HepG2 (cell line): Measurements from ENCODE around the gene ZC3H4. TPM values are rescaled to one million over a fixed set of nuclear protein-coding genes. Genes with fewer than 3 reads are reported as not detected.

Source experiments
- ATAC-seq: fragments of 200-7000 bp; cut with Tn5 transposase; 3 replicates; pipeline ENCODE4 v1.9.1; 2020; ENCODE audit warnings: mild to moderate bottlenecking, moderate library complexity
- BruUV-seq: library from RNA; stranded (reverse); fragments of 400-500 nt; replicated peaks from 2 replicates; lab custom pipeline; 2021; lab: Mats Ljungman, UMichigan
- CTCF ChIA-PET: fragments of 300-600 bp; formaldehyde crosslinking; extraction: SDS; loops from one replicate; lab custom pipeline; 2021; ENCODE audit warnings: low total read pairs, inconsistent platforms, low intra/inter-chr PET ratio; lab: Yijun Ruan, JAX
- POLR2A ChIA-PET: fragments of 350-600 bp; sonication (Branson Sonifier 250); formaldehyde crosslinking; loops from one replicate; lab custom pipeline; 2020; ENCODE audit warnings: antibody characterized with exemption, inconsistent platforms; lab: Yijun Ruan, JAX
- DNase-seq: peaks from one replicate; pipeline ENCODE4 v3.0.0-alpha.2; 2015; ENCODE audit warnings: low spot score
- FAIRE-seq: peaks from 3 replicates; lab custom pipeline; 2011; peaks lifted over from hg19 to GRCh38; lab: Jason Lieb, UNC
- H2AFZ ChIP-seq: one replicate; pipeline ENCODE4 v1.6.1; 2011; ENCODE audit warnings: low read length, inconsistent platforms
- H3K27ac ChIP-seq: fragments of 300-600 bp; 3 replicates; pipeline ENCODE4 v1.8.0; 2011; ENCODE audit warnings: mixed run types, mild to moderate bottlenecking, mixed read lengths, low read length, inconsistent platforms; ENCODE audit not compliant: insufficient read depth; ENCODE audit errors: extremely low read length
- H3K27me3 ChIP-seq, 2 experiments: fragments of 200-600 bp in 1 of 2; 2 replicates in 1 of 2; 3 replicates in 1 of 2; pipeline versions ENCODE4 v1.6.0 to v1.8.0; 2011; ENCODE audit warnings: low read length in 2 of 2, mild to moderate bottlenecking in 2 of 2, moderate library complexity in 2 of 2, inconsistent platforms in 1 of 2; ENCODE audit not compliant: insufficient read depth in 2 of 2, control insufficient read depth in 1 of 2
- H3K36me3 ChIP-seq, 2 experiments: fragments of 200-600 bp in 1 of 2; replicated peaks in 1 of 2; 2 replicates in 1 of 2; 3 replicates in 1 of 2; pipeline versions ENCODE4 v1.5.1 to v1.8.0; 2011; ENCODE audit warnings: low read length in 2 of 2, inconsistent platforms in 1 of 2; ENCODE audit not compliant: insufficient read depth in 2 of 2, control insufficient read depth in 1 of 2
- H3K4me1 ChIP-seq: 2 replicates; pipeline ENCODE4 v1.5.1; 2012; ENCODE audit warnings: low read length, inconsistent platforms; ENCODE audit not compliant: insufficient read depth
- H3K4me2 ChIP-seq: 2 replicates; pipeline ENCODE4 v1.6.0; 2011; ENCODE audit warnings: low read depth, low read length, inconsistent platforms
- H3K4me3 ChIP-seq, 3 experiments: fragments of 200-600 bp in 1 of 3; sonication (generic), shearing (Covaris generic) in 1 of 3; replicated peaks in 1 of 3; 2 replicates each; pipeline ENCODE4 v1.5.1; 2011 to 2016; ENCODE audit warnings: low read length in 3 of 3, inconsistent platforms in 2 of 3, low read depth in 2 of 3, mild to moderate bottlenecking in 2 of 3, control low read depth in 1 of 3, mixed read lengths in 1 of 3; ENCODE audit not compliant: insufficient read depth in 1 of 3
- H3K79me2 ChIP-seq: one replicate; pipeline ENCODE4 v1.6.1; 2011; ENCODE audit warnings: low read length, inconsistent platforms; ENCODE audit not compliant: insufficient read depth
- H3K9ac ChIP-seq: 2 replicates; pipeline ENCODE4 v1.6.0; 2011; ENCODE audit warnings: mild to moderate bottlenecking, low read depth, low read length, inconsistent platforms; ENCODE audit not compliant: insufficient read depth
- H3K9me3 ChIP-seq: 2 replicates; pipeline ENCODE4 v1.5.1; 2012; ENCODE audit warnings: mild to moderate bottlenecking, low read length
- H4K20me1 ChIP-seq: 2 replicates; pipeline ENCODE4 v1.6.0; 2011; ENCODE audit warnings: inconsistent platforms, mild to moderate bottlenecking, low read length, moderate library complexity; ENCODE audit not compliant: insufficient read depth
- ATAD3A ChIP-seq: sonication (generic); formaldehyde crosslinking; IDR thresholded peaks from 2 replicates; pipeline ENCODE4 v1.4.0; 2020; ENCODE audit warnings: missing genetic modification reagents
- BRF2 ChIP-seq: sonication (generic); formaldehyde crosslinking; IDR thresholded peaks from 2 replicates; pipeline ENCODE4 v1.8.1; 2022; ENCODE audit warnings: mild to moderate bottlenecking, missing genetic modification reagents
- ETS1 ChIP-seq: sonication (generic); formaldehyde crosslinking; IDR thresholded peaks from 2 replicates; pipeline ENCODE4 v1.4.0; 2020; ENCODE audit warnings: missing genetic modification reagents
- FOXA3 ChIP-seq: IDR thresholded peaks from 2 replicates; pipeline ENCODE4 v1.6.1; 2016; ENCODE audit warnings: missing genetic modification reagents, missing compliant biosample characterization
- KLF15 ChIP-seq: sonication (generic); formaldehyde crosslinking; IDR thresholded peaks from 2 replicates; pipeline ENCODE4 v1.8.1; 2023; ENCODE audit warnings: borderline replicate concordance, mild to moderate bottlenecking, inconsistent platforms, missing genetic modification reagents, mixed read lengths
- KLF6 ChIP-seq: IDR thresholded peaks from 2 replicates; pipeline ENCODE4 v1.8.0; 2016; ENCODE audit warnings: missing biosample characterization, missing genetic modification reagents
- KMT2B ChIP-seq: IDR thresholded peaks from 2 replicates; pipeline ENCODE4 v1.6.1; 2016; ENCODE audit warnings: missing genetic modification reagents, missing compliant biosample characterization
- MED1 ChIP-seq: sonication (generic); formaldehyde crosslinking; IDR thresholded peaks from 2 replicates; pipeline ENCODE4 v1.4.0; 2020; ENCODE audit warnings: missing genetic modification reagents
- NFIB ChIP-seq: sonication (generic); formaldehyde crosslinking; IDR thresholded peaks from 2 replicates; pipeline ENCODE4 v1.9.0; 2021; ENCODE audit warnings: missing genetic modification reagents, mild to moderate bottlenecking, borderline replicate concordance
- NFRKB ChIP-seq: fragments of 450-650 bp; IDR thresholded peaks from 2 replicates; pipeline ENCODE4 v1.6.1; 2017
- POLR2A ChIP-seq, 2 experiments: IDR thresholded peaks; 2 replicates each; pipeline ENCODE4 v1.6.1; 2011; ENCODE audit warnings: low read depth in 2 of 2, low read length in 2 of 2, mild to moderate bottlenecking in 1 of 2, moderate library complexity in 1 of 2; ENCODE audit not compliant: insufficient read depth in 1 of 2
- REST ChIP-seq, 2 experiments: IDR thresholded peaks; 2 replicates each; pipeline ENCODE4 v1.6.1; 2011 to 2012; ENCODE audit warnings: low read length in 2 of 2, borderline replicate concordance in 1 of 2, low read depth in 1 of 2, mild to moderate bottlenecking in 1 of 2, moderate library complexity in 1 of 2
- SOX13 ChIP-seq, 3 experiments: fragments of 450-650 bp in 1 of 3; sonication (generic) in 1 of 3; formaldehyde crosslinking in 1 of 3; IDR thresholded peaks in 2 of 3; conservative IDR thresholded peaks in 1 of 3; 2 replicates each; pipeline versions ENCODE4 v1.5.0 to v1.6.1; 2016 to 2020; ENCODE audit warnings: antibody characterized with exemption in 1 of 3, mild to moderate bottlenecking in 1 of 3, missing compliant biosample characterization in 1 of 3, missing genetic modification reagents in 1 of 3, moderate library complexity in 1 of 3
- TOE1 ChIP-seq: sonication (generic); formaldehyde crosslinking; IDR thresholded peaks from 2 replicates; pipeline ENCODE4 v1.4.0; 2020; ENCODE audit warnings: mild to moderate bottlenecking, missing genetic modification reagents
- ZFY ChIP-seq: sonication (generic); formaldehyde crosslinking; IDR thresholded peaks from 2 replicates; pipeline ENCODE4 v1.4.0; 2020; ENCODE audit warnings: missing genetic modification reagents
- ZNF20 ChIP-seq: sonication (generic); formaldehyde crosslinking; IDR thresholded peaks from 2 replicates; pipeline ENCODE4 v1.4.0; 2020; ENCODE audit warnings: mild to moderate bottlenecking, moderate library complexity, missing genetic modification reagents
- ZNF383 ChIP-seq: sonication (generic); formaldehyde crosslinking; IDR thresholded peaks from 2 replicates; pipeline ENCODE4 v1.4.0; 2020; ENCODE audit warnings: missing genetic modification reagents, mild to moderate bottlenecking, borderline replicate concordance
- ZNF674 ChIP-seq: sonication (generic); formaldehyde crosslinking; IDR thresholded peaks from 2 replicates; pipeline ENCODE4 v1.5.0; 2020; ENCODE audit warnings: low read depth, mild to moderate bottlenecking, missing genetic modification reagents
- ZNF773 ChIP-seq: sonication (generic); formaldehyde crosslinking; IDR thresholded peaks from 2 replicates; pipeline ENCODE4 v1.4.0; 2020; ENCODE audit warnings: missing genetic modification reagents, borderline replicate concordance
- WGBS: methylation state at CpG from one replicate; pipeline ENCODE4 v1.1.6; 2017; ENCODE audit warnings: low lambda C conversion rate; 5-methylcytosine and 5-hydroxymethylcytosine counted together
- in situ Hi-C: cut with HindIII; loops from 2 replicates; pipeline ENCODE4 v1.10.0; 2017; ENCODE audit warnings: low pct_unique_long_range_greater_than_20kb; ENCODE audit not compliant: extremely low pct_ligation_motif_present
- intact Hi-C: fragments of 100-400 bp; cut with micrococcal nuclease; formaldehyde crosslinking; loops from one replicate; pipeline ENCODE4 v1.10.0; 2022; ENCODE audit not compliant: unreplicated experiment
- polyA plus RNA-seq, 8 experiments: library from polyadenylated mRNA; depleted of rRNA in 3 of 8; stranded (reverse) in 7 of 8; unstranded in 1 of 8; fragments of >200 nt; fragmentation: Illumina TruSeq in 4 of 8; extraction: Trizol in 4 of 8; gene quantifications; 2 replicates each; pipeline versions ENCODE4 v1.2.1 to v1.2.3, GENCODE V29; 2011 to 2016; ENCODE audit warnings: low read depth in 4 of 8, missing spikeins in 1 of 8, mixed read lengths in 1 of 8; ENCODE audit not compliant: insufficient read depth in 1 of 8
- total RNA-seq, 5 experiments: library from RNA; depleted of rRNA; stranded (reverse); fragments of >200 nt; fragmentation: Illumina TruSeq; extraction: Trizol; gene quantifications; 2 replicates each; pipeline ENCODE4 v1.2.3, GENCODE V29; 2016; ENCODE audit warnings: low read depth in 1 of 5

Gene ZC3H4
- total and polyA plus RNA-seq, 2 of the 13 experiments (the other 11 are each of a cell fraction or from before 2014, with no cell fraction given): 1.8 to 10.7 TPM

DNA sequence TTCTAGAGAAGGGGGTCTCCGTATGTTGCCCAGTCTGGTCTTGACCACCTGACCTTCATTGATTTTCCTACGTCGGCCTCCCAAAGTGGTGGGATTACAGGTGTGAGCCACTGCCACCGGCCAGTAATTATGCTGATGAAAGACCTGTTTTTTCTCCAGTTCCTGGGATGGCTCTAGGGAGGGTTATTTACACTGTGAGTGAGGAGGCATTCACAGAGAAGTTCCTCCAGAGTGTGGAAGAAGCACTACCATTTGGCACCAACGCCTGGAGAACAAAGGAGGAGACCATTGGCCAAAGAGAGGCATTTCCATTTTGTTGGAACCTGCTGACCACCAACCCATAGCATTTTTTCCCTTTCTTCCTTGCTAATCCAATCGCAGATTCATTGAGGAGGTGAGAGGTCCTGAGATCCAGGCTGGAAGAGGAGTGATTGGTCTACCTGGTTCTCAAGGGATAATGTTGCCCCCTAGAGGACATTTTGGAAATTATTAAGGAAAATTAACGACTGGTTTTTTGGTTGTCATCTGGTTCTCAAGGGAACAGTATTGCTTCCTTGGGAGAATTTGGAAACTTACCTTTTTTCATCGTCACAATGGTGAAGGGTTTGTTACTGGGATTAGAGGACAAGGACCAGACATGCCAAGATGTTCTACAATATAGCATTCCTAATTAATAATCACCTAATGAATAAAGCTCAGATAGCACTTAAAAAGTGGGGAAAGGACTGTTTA, 11.5 kb upstream of the ZC3H4 start:
- Histone ChIP-seq H3K4me3 (peak overlapping the region in 1 of 3 experiments; percentile 29; a peak in 2 of 6 replicates), H3K9ac (no peak overlapping the region), H4K20me1 (no peaks in the 10 kb centered on the region), H3K36me3 (no peaks in the 10 kb centered on the region), H3K4me1 (peaks cover 37% of the 10 kb centered on the region), H3K4me2 (peak overlapping the region; percentile 70), H3K27ac (peak overlapping the region; percentile 21), H2AFZ (peak overlapping the region; percentile 82), H3K79me2 (no peaks in the 10 kb centered on the region), H3K27me3 (no peaks in the 10 kb centered on the region), H3K9me3 (no peaks in the 10 kb centered on the region)
- ChIA-PET POLR2A (interaction anchor here (1.2 to 1.8 kb wide), 2 partner anchors 10 to 12 kb away, joined by 3 to 11 read pairs; partner anchors contain the start of gene ZC3H4), CTCF (interaction anchor here (0.9 to 2.8 kb wide), 2 partner anchors 46 to 89 kb away, joined by 3 to 54 read pairs; no protein-coding TSS in a partner anchor)
- FAIRE-seq (peak; percentile 93), ATAC-seq (peak; percentile 78), DNase-seq (peak; percentile 78)
- BruUV-seq: no TSS peak
- 8% methylated on average over 8 of the region's 8 CpGs for WGBS
- intact Hi-C loops (loop anchor here (1.0 kb wide), 2 partner anchors 46 to 89 kb away; no protein-coding TSS in a partner anchor), in situ Hi-C loops (loop anchor here (5.0 to 10.0 kb wide), 2 partner anchors 48 to 100 kb away; no protein-coding TSS in a partner anchor)
- TF ChIP-seq NFIB (CRISPR knock-in tag) (no peak), ZNF773 (no peak), KLF15 (CRISPR knock-in tag) (no peak), NFRKB (no peak), ETS1 (CRISPR knock-in tag) (no peak), ZNF674 (CRISPR knock-in tag) (no peak), MED1 (CRISPR knock-in tag) (0 out of 2 replicates have a peak, but pooled peaks have one; percentile 13), POLR2A (IDR thresholded peaks at IDR 0.05; ENCODE audit: insufficient read depth in 1 of 2, low read depth in 2 of 2, low read length in 2 of 2) (no peak), TOE1 (CRISPR knock-in tag) (no peak), ZFY (no peak), ZNF383 (CRISPR knock-in tag) (no peak), SOX13 (IDR thresholded peaks at IDR 0.05) (no peak), SOX13 (CRISPR knock-in tag; conservative IDR thresholded peaks at IDR 0.05 in 1 of 2, IDR thresholded peaks at IDR 0.05 in 1 of 2) (no peak), ATAD3A (CRISPR knock-in tag) (no peak), KLF6 (CRISPR knock-in tag) (no peak), ZNF20 (CRISPR knock-in tag) (no peak), FOXA3 (peak; percentile 75), BRF2 (CRISPR knock-in tag) (no peak), REST (IDR thresholded peaks at IDR 0.05; ENCODE audit: borderline replicate concordance in 1 of 2, low read depth in 1 of 2, low read length in 2 of 2) (no peak), KMT2B (no peak)
